ENCODE data around the gene IL18R1. TPM values are rescaled to one million over a fixed set of nuclear protein-coding genes. Genes with fewer than 3 reads are reported as not detected.

IL18R1 gene
- total and polyA plus RNA-seq, 2 donors (not counting 3 experiments of a cell fraction or from before 2014, with no cell fraction given) = 2.9 to 3.6 TPM

GRCh38 chr2:102313471-102313870, 42.1 kb upstream of the IL18R1 start:
- Histone ChIP-seq H3K4me2 (ENCODE audit: insufficient read depth, low read length) (no peak overlapping the region), H3K9me3 (replicated peaks; ENCODE audit: control insufficient read depth, insufficient read depth, low read length) (no peaks in the 10 kb centered on the region), H3K27me3 (ENCODE audit: control insufficient read depth in 2 of 2, insufficient read depth in 2 of 2, low read length in 2 of 2) (no peaks in the 10 kb centered on the region), H2AFZ (ENCODE audit: low read depth, low read length) (no peak overlapping the region), H3K4me1 (ENCODE audit: control insufficient read depth, extremely low read depth, insufficient read depth, low read length) (peaks cover 41% of the 10 kb centered on the region), H3K27ac (ENCODE audit: insufficient read depth, low read depth, low read length) (peak overlapping the region; percentile 26), H3K36me3 (ENCODE audit: control insufficient read depth in 2 of 2, extremely low read depth in 1 of 2, insufficient read depth in 2 of 2, low read length in 2 of 2) (no peaks in the 10 kb centered on the region), H3K9me1 (replicated peaks; ENCODE audit: control insufficient read depth, extremely low read depth, insufficient read depth, low read length) (no peaks in the 10 kb centered on the region), H4K20me1 (replicated peaks; ENCODE audit: control insufficient read depth, extremely low read depth, insufficient read depth, low read length) (no peaks in the 10 kb centered on the region), H3K79me2 (ENCODE audit: control insufficient read depth, insufficient read depth, low read length) (no peaks in the 10 kb centered on the region), H3K9ac (replicated peaks; ENCODE audit: extremely low read depth, insufficient read depth, low read length) (no peak overlapping the region), H3K4me3 (replicated peaks in 1 of 3; ENCODE audit: insufficient read depth in 1 of 3, low read depth in 1 of 3, low read length in 3 of 3) (no peak overlapping the region)
- DNase-seq (ENCODE audit: low read depth, low spot score) = no peak
- TF ChIP-seq FOS (IDR thresholded peaks at IDR 0.05; ENCODE audit: borderline replicate concordance, insufficient read depth, low read length) (no peak), POLR2A (IDR thresholded peaks at IDR 0.05; ENCODE audit: low read depth, low read length) (no peak), JUN (IDR thresholded peaks at IDR 0.05; ENCODE audit: borderline replicate concordance, insufficient read depth, insufficient read length, low read depth) (no peak), GATA2 (IDR thresholded peaks at IDR 0.05; ENCODE audit: insufficient read depth, insufficient read length, low read depth, low read length) (no peak), MYC (IDR thresholded peaks at IDR 0.05; ENCODE audit: low read depth, low read length) (no peak)
- TF ChIP-seq, protein P1, sequence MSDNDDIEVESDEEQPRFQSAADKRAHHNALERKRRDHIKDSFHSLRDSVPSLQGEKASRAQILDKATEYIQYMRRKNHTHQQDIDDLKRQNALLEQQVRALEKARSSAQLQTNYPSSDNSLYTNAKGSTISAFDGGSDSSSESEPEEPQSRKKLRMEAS (IDR thresholded peaks at IDR 0.05; ENCODE audit: insufficient read depth, insufficient read length) = no peak
- TSS peak; percentile 21 for BruUV-seq (replicated peaks)
- ChIA-PET CTCF (interaction anchor here (1.3 kb wide), 1 partner anchor 22 kb away, joined by 6 read pairs; no protein-coding TSS in a partner anchor), POLR2A (no interaction called here)
- dilution Hi-C loops (cut with MboI; ENCODE audit: extremely low pct_ligation_motif_present, low sequenced_read_pairs) (no loop called here), intact Hi-C loops (cut with micrococcal nuclease) (loop anchor here (1.0 kb wide), 1 partner anchor 8 kb away; no protein-coding TSS in a partner anchor)
- FAIRE-seq = no peak

DNA sequence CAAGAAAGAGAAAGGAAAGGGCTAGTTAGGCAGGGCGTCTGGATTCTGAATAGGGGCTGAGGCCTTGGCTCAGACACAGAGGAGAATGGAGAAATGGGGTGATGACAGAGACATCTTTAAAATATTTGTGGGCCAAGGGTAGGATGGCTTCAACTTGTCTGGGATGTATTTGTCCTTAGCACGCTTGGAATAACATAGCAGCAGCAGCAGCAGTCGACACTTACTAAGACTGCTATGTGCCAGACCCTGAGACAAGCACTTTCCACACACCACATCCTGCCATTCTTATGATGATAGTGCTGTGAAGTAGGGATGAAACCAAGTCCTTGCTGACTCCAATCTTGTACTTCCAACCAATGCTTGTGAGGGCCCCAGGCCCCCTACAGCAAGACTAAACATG, 41.6 kb upstream of the IL18R1 start:
- H3K27ac ChIP-seq (ENCODE audit: insufficient read depth, low read depth, low read length) = peak overlapping the region; percentile 2
- H3K9ac ChIP-seq (replicated peaks; ENCODE audit: extremely low read depth, insufficient read depth, low read length) = no peak overlapping the region
- no peak for FAIRE-seq
- peaks cover 41% of the 10 kb centered on the region for H3K4me1 ChIP-seq (ENCODE audit: control insufficient read depth, extremely low read depth, insufficient read depth, low read length)
- H4K20me1 ChIP-seq (replicated peaks; ENCODE audit: control insufficient read depth, extremely low read depth, insufficient read depth, low read length) = no peaks in the 10 kb centered on the region
- H3K27me3 ChIP-seq (ENCODE audit: control insufficient read depth in 2 of 2, insufficient read depth in 2 of 2, low read length in 2 of 2) = no peaks in the 10 kb centered on the region
- H3K4me3 ChIP-seq (replicated peaks in 1 of 3; ENCODE audit: insufficient read depth in 1 of 3, low read depth in 1 of 3, low read length in 3 of 3) = no peak overlapping the region
- no TSS peak for BruUV-seq (replicated peaks)
- H3K36me3 ChIP-seq (ENCODE audit: control insufficient read depth in 2 of 2, extremely low read depth in 1 of 2, insufficient read depth in 2 of 2, low read length in 2 of 2) = no peaks in the 10 kb centered on the region
- intact Hi-C loops (cut with micrococcal nuclease) = loop anchor here (1.0 to 2.0 kb wide), 2 partner anchors 9 to 21 kb away; no protein-coding TSS in a partner anchor
- no peak overlapping the region for H3K4me2 ChIP-seq (ENCODE audit: insufficient read depth, low read length)
- TF ChIP-seq GATA2 (IDR thresholded peaks at IDR 0.05; ENCODE audit: insufficient read depth, insufficient read length, low read depth, low read length) (no peak), FOS (IDR thresholded peaks at IDR 0.05; ENCODE audit: borderline replicate concordance, insufficient read depth, low read length) (no peak), JUN (IDR thresholded peaks at IDR 0.05; ENCODE audit: borderline replicate concordance, insufficient read depth, insufficient read length, low read depth) (no peak), EZH2 (IDR thresholded peaks at IDR 0.05; ENCODE audit: borderline replicate concordance, low read depth, low read length, severe bottlenecking) (no peak), POLR2A (IDR thresholded peaks at IDR 0.05; ENCODE audit: low read depth, low read length) (no peak), CTCF (IDR thresholded peaks at IDR 0.05; ENCODE audit: extremely low read depth in 1 of 2, insufficient read depth in 1 of 2, low read depth in 1 of 2, low read length in 2 of 2) (no peak), POLR2AphosphoS5 (IDR thresholded peaks at IDR 0.05; ENCODE audit: insufficient read depth, low read depth, low read length) (no peak)
- TF ChIP-seq, protein P1 (IDR thresholded peaks at IDR 0.05; ENCODE audit: insufficient read depth, insufficient read length) = no peak
- DNase-seq (ENCODE audit: low read depth, low spot score) = no peak
- POLR2A ChIA-PET = no interaction called here
- no peaks in the 10 kb centered on the region for H3K9me3 ChIP-seq (replicated peaks; ENCODE audit: control insufficient read depth, insufficient read depth, low read length)
- dilution Hi-C loops (cut with MboI; ENCODE audit: extremely low pct_ligation_motif_present, low sequenced_read_pairs) = no loop called here
- CTCF ChIA-PET = no interaction called here
- H3K79me2 ChIP-seq (ENCODE audit: control insufficient read depth, insufficient read depth, low read length) = no peaks in the 10 kb centered on the region
- H2AFZ ChIP-seq (ENCODE audit: low read depth, low read length) = no peak overlapping the region
- no peaks in the 10 kb centered on the region for H3K9me1 ChIP-seq (replicated peaks; ENCODE audit: control insufficient read depth, extremely low read depth, insufficient read depth, low read length)

All from endothelial cell of umbilical vein (primary cell).